ENCODE data around the gene SORBS2.

SORBS2 gene

GRCh38 chr4:185835814-185836213, 23.8 kb upstream of the SORBS2 start:
- DNase-seq, result no peak

GRCh38 chr4:185835336-185835735, 23.3 kb upstream of the SORBS2 start:
- no peak for DNase-seq

GRCh38 chr4:185834778-185835177, 22.8 kb upstream of the SORBS2 start:
- no peak for DNase-seq

- no peak for DNase-seq
These were observed 22.1 kb upstream of the SORBS2 start for GRCh38 chr4:185834088-185834487.

GRCh38 chr4:185833055-185833598, 21.1 kb upstream of the SORBS2 start:
- DNase-seq, result no peak

- no peak for DNase-seq
These were observed 19.3 kb upstream of the SORBS2 start for GRCh38 chr4:185831125-185831815.

GRCh38 chr4:185830263-185830994, 18.4 kb upstream of the SORBS2 start:
- DNase-seq, result no peak

- DNase-seq, result no peak
These were observed 14.4 kb upstream of the SORBS2 start for GRCh38 chr4:185826381-185826780.

GRCh38 chr4:185825737-185826136, 13.7 kb upstream of the SORBS2 start:
- DNase-seq, result no peak

- no peak for DNase-seq
These were observed 10.8 kb upstream of the SORBS2 start for GRCh38 chr4:185822791-185823190.

GRCh38 chr4:185821029-185821419, 9.0 kb upstream of the SORBS2 start:
- no peak for DNase-seq

GRCh38 chr4:185820146-185821028, 8.4 kb upstream of the SORBS2 start:
- DNase-seq, result no peak

- DNase-seq, result no peak
These were observed 7.2 kb upstream of the SORBS2 start for GRCh38 chr4:185819144-185819543.

- DNase-seq, result no peak
These were observed 5.4 kb upstream of the SORBS2 start for GRCh38 chr4:185817403-185817818.

GRCh38 chr4:185813133-185813532, 1.1 kb upstream of the SORBS2 start:
- no peak for DNase-seq

GRCh38 chr4:185810746-185811508, 1.1 kb downstream of the SORBS2 start:
- DNase-seq, result no peak

- DNase-seq, result no peak
These were observed 2.4 kb downstream of the SORBS2 start for GRCh38 chr4:185809533-185810071.

GRCh38 chr4:185809121-185809520, 2.9 kb downstream of the SORBS2 start:
- DNase-seq, result no peak

GRCh38 chr4:185805979-185806378, 6.0 kb downstream of the SORBS2 start:
- DNase-seq, result no peak

- no peak for DNase-seq
These were observed 6.7 kb downstream of the SORBS2 start for GRCh38 chr4:185805262-185805802.

- no peak for DNase-seq
These were observed 9.0 kb downstream of the SORBS2 start for GRCh38 chr4:185803022-185803421.

- no peak for DNase-seq
These were observed 10.5 kb downstream of the SORBS2 start for GRCh38 chr4:185801471-185801870.
